ENCODE results near the gene PLOD2.

The PLOD2 gene

DNA sequence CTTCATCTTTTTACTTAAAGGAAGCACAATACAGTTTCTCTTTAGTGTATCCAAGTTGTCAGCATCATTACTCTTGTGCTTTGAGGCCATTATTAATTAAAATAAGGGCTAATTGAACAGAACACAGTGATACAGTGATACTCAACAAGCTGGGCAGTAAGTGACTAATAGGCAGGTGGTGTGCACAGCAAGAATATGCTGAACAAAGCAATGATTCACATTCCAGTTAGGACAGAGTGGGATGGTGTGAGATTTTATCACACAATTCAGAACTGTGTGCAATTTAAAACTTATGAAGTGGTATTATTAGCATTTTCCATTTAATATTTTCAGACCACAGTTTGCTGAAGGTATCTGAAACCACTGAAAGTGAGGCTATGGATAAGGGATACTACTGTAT is 116.9 kb downstream of the PLOD2 start:
- DNase-seq (ENCODE audit: low read depth in 3 of 3), result no peak

- no peak for DNase-seq (ENCODE audit: low read depth in 3 of 3)
Observed at GRCh38 chr3:146040630-146041029, 120.4 kb downstream of the PLOD2 start.

- no peak for DNase-seq (ENCODE audit: low read depth in 3 of 3)
Observed at GRCh38 chr3:146037697-146038096, 123.3 kb downstream of the PLOD2 start.

GRCh38 chr3:146036281-146036680 is 124.7 kb downstream of the PLOD2 start:
- no peak for DNase-seq (ENCODE audit: low read depth in 3 of 3)

DNA sequence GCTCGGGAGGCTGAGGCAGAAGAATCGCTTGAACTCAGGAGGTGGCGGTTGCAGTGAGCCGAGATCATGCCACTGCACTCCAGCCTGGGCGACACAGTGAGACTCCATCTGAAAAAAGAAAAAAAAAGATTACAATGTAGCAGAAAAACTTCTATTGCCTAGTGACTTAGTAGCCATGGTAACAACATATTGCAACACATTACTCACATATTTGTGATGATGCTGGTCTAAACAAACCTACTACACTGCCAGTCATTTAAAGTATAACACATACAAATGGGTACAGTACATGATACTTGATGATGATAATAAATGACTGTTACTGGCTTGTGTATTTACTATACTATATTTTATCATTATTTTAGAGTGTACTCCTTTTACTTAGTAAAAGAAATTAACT is 125.6 kb downstream of the PLOD2 start:
- DNase-seq (ENCODE audit: low read depth in 3 of 3), result no peak

DNA sequence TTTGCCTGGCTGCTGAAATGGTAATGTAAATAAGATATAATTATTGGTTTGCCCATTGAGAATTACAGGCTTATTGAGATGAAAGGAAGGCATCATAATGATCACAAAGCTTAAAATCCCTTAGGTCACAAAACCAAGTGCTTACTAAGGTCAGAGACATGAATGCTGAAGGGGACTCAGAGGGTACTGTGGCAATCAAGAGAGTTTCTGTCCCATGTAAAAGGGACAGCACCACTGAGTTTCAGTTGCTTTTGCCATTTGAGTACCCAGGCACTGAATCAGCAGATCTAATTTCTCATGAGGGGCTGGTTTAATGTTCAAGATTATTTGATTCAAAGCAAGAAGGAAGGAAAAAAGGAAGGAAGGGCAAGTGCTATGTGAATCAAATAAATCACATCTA is 127.0 kb downstream of the PLOD2 start:
- no peak for DNase-seq (ENCODE audit: low read depth in 3 of 3)

DNA sequence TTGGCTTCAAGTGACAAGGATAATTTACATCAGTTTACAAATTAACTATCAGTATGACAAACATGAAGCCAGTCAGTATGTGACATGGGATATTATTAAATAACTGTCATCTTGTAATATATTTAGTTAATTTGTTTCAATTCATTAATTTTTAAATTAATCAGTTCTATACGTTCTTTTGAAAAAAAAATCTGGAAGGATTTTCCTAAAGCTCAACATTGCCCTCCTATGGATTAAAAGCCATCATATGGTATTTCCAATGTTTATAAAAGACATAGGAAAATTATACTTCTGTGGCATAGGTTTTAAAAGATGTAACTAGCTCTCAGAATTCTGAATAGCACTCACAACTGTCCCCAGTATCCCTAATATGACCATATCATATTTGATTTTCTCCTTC is 134.4 kb downstream of the PLOD2 start:
- no peak for DNase-seq (ENCODE audit: low read depth in 3 of 3)

GRCh38 chr3:146024260-146024659 is 136.7 kb downstream of the PLOD2 start:
- DNase-seq (ENCODE audit: low read depth in 3 of 3), result no peak

- no peak for DNase-seq (ENCODE audit: low read depth in 3 of 3)
Observed at GRCh38 chr3:146020969-146021368, 140.0 kb downstream of the PLOD2 start.

- DNase-seq (ENCODE audit: low read depth in 3 of 3), result no peak
Observed at GRCh38 chr3:146019508-146019907, 141.5 kb downstream of the PLOD2 start.
